Activated T-helper 1 cell treated with anti-CD3 and anti-CD28 coated beads, Interleukin-12 subunit alpha, Interleukin-12 subunit beta, Interleukin-2, Interleukin-4 antibody, amounts not matched to agents 30 ng/mL and 10 ng/mL and 1 ng/mL, durations not matched to agents 14 hours and 24 hours and 36 hours (primary cell): ENCODE data around the gene ST8SIA4. TPM values are rescaled to one million over a fixed set of nuclear protein-coding genes. Genes with fewer than 3 reads are reported as not detected.
"Not testable (repeated sequence)": the region's sequence is repeated elsewhere in the genome, so short reads cannot be mapped to it uniquely, and the experiment has no call there.

Source experiments
- DNase-seq: peaks from one replicate; pipeline ENCODE4 v3.0.0; 2021; ENCODE audit warnings: low spot score
- H3K27ac Mint-ChIP-seq: one replicate; pipeline ENCODE4 v1.8.0; 2021; ENCODE audit warnings: mild to moderate bottlenecking, mixed read lengths
- H3K27me3 Mint-ChIP-seq: one replicate; pipeline ENCODE4 v1.8.0; 2022; ENCODE audit warnings: mild to moderate bottlenecking, moderate library complexity, mixed read lengths; ENCODE audit not compliant: insufficient read depth
- H3K36me3 Mint-ChIP-seq: one replicate; pipeline ENCODE4 v1.8.0; 2021; ENCODE audit warnings: low read depth, mixed read lengths
- H3K4me1 Mint-ChIP-seq: one replicate; pipeline ENCODE4 v1.8.0; 2021; ENCODE audit warnings: low read depth, mixed read lengths
- H3K4me3 Mint-ChIP-seq: one replicate; pipeline ENCODE4 v1.8.0; 2021; ENCODE audit warnings: mild to moderate bottlenecking, moderate library complexity, mixed read lengths
- H3K9me3 Mint-ChIP-seq: one replicate; pipeline ENCODE4 v1.8.0; 2021; ENCODE audit warnings: mixed read lengths
- intact Hi-C: fragments of 100-400 bp; cut with micrococcal nuclease; formaldehyde crosslinking; loops from one replicate; pipeline ENCODE4 v1.15.1; 2024
- total RNA-seq: library from RNA; stranded (reverse); gene quantifications from 2 replicates; pipeline ENCODE4 v1.2.3, GENCODE V29; 2022

ST8SIA4 gene
- total RNA-seq, 1 donor from 2014 or later: 65.2 TPM

- Mint-ChIP-seq H3K27ac (no peak overlapping the region), H3K36me3 (peaks cover 5% of the 10 kb centered on the region), H3K27me3 (no peaks in the 10 kb centered on the region), H3K4me1 (peaks cover 23% of the 10 kb centered on the region), H3K4me3 (no peak overlapping the region), H3K9me3 (peaks cover 3% of the 10 kb centered on the region)
- intact Hi-C loops: no loop called here
- DNase-seq: no peak
Observed at GRCh38 chr5:100787648-100788047, 115.4 kb downstream of the ST8SIA4 start.

- H3K36me3 Mint-ChIP-seq, H3K27ac Mint-ChIP-seq, DNase-seq, H3K4me3 Mint-ChIP-seq, H3K27me3 Mint-ChIP-seq, intact Hi-C loops, H3K9me3 Mint-ChIP-seq: not testable (repeated sequence)
- peaks cover 30% of the 10 kb centered on the region for H3K4me1 Mint-ChIP-seq
Observed at GRCh38 chr5:100785536-100785935, 117.5 kb downstream of the ST8SIA4 start.

GRCh38 chr5:100780376-100780870, 122.7 kb downstream of the ST8SIA4 start:
- Mint-ChIP-seq H3K4me1 (peaks cover 42% of the 10 kb centered on the region), H3K4me3 (peak overlapping the region; percentile 79), H3K27me3 (no peaks in the 10 kb centered on the region), H3K9me3 (peaks cover 7% of the 10 kb centered on the region), H3K27ac (peak overlapping the region; percentile 97), H3K36me3 (peaks cover 7% of the 10 kb centered on the region)
- DNase-seq: no peak
- intact Hi-C loops: loop anchor here (1.0 to 5.0 kb wide), 8 partner anchors 9 to 245 kb away; partner anchors contain the start of gene FAM174A

GRCh38 chr5:100779669-100780375, 123.3 kb downstream of the ST8SIA4 start:
- Mint-ChIP-seq H3K9me3 (peaks cover 7% of the 10 kb centered on the region), H3K27ac (peak overlapping the region; percentile 97), H3K36me3 (peaks cover 7% of the 10 kb centered on the region), H3K4me3 (peak overlapping the region; percentile 79), H3K4me1 (peaks cover 42% of the 10 kb centered on the region), H3K27me3 (no peaks in the 10 kb centered on the region)
- intact Hi-C loops: loop anchor here (1.0 to 10.0 kb wide), 9 partner anchors 9 to 245 kb away; partner anchors contain the start of gene FAM174A
- DNase-seq: no peak

GRCh38 chr5:100777680-100778300, 125.3 kb downstream of the ST8SIA4 start:
- no peak for DNase-seq
- intact Hi-C loops: loop anchor here (2.0 to 10.0 kb wide), 2 partner anchors 17 to 47 kb away; no protein-coding TSS in a partner anchor
- peak overlapping the region; percentile 70 for H3K27ac Mint-ChIP-seq
- H3K9me3 Mint-ChIP-seq: peaks cover 7% of the 10 kb centered on the region
- H3K4me1 Mint-ChIP-seq: peaks cover 42% of the 10 kb centered on the region
- H3K4me3 Mint-ChIP-seq: peak overlapping the region; percentile 34
- no peaks in the 10 kb centered on the region for H3K27me3 Mint-ChIP-seq
- H3K36me3 Mint-ChIP-seq: peaks cover 4% of the 10 kb centered on the region

- H3K27me3 Mint-ChIP-seq: peaks cover 4% of the 10 kb centered on the region
- H3K27ac Mint-ChIP-seq: peak overlapping the region; percentile 6
- intact Hi-C loops: loop anchor here (10.0 kb wide), 1 partner anchor 49 kb away; no protein-coding TSS in a partner anchor
- peaks cover 7% of the 10 kb centered on the region for H3K9me3 Mint-ChIP-seq
- DNase-seq: no peak
- H3K4me3 Mint-ChIP-seq: no peak overlapping the region
- peaks cover 3% of the 10 kb centered on the region for H3K36me3 Mint-ChIP-seq
- peaks cover 30% of the 10 kb centered on the region for H3K4me1 Mint-ChIP-seq
Observed at GRCh38 chr5:100775533-100775855, 127.6 kb downstream of the ST8SIA4 start.

GRCh38 chr5:100772548-100772947, 130.5 kb downstream of the ST8SIA4 start:
- Mint-ChIP-seq H3K27ac (no peak overlapping the region), H3K27me3 (peaks cover 6% of the 10 kb centered on the region)
- intact Hi-C loops: loop anchor here (10.0 kb wide), 1 partner anchor 52 kb away; no protein-coding TSS in a partner anchor

GRCh38 chr5:100772006-100772405, 131.1 kb downstream of the ST8SIA4 start:
- Mint-ChIP-seq H3K4me1 (no peaks in the 10 kb centered on the region), H3K9me3 (peaks cover 3% of the 10 kb centered on the region), H3K4me3 (no peak overlapping the region), H3K27me3 (peaks cover 6% of the 10 kb centered on the region), H3K36me3 (no peaks in the 10 kb centered on the region), H3K27ac (no peak overlapping the region)
- intact Hi-C loops: loop anchor here (10.0 kb wide), 1 partner anchor 53 kb away; no protein-coding TSS in a partner anchor
- no peak for DNase-seq

More at GRCh38 chr5:100772548-100772947, 130.5 kb downstream of the ST8SIA4 start:
- Mint-ChIP-seq H3K4me1 (peaks cover 3% of the 10 kb centered on the region), H3K9me3 (peaks cover 3% of the 10 kb centered on the region), H3K4me3 (no peak overlapping the region), H3K36me3 (no peaks in the 10 kb centered on the region)
- no peak for DNase-seq

- no peak for DNase-seq
- Mint-ChIP-seq H3K9me3 (peaks cover 3% of the 10 kb centered on the region), H3K4me1 (no peaks in the 10 kb centered on the region), H3K36me3 (no peaks in the 10 kb centered on the region), H3K27ac (no peak overlapping the region), H3K4me3 (no peak overlapping the region), H3K27me3 (peaks cover 6% of the 10 kb centered on the region)
- intact Hi-C loops: loop anchor here (10.0 kb wide), 1 partner anchor 54 kb away; no protein-coding TSS in a partner anchor
Observed at GRCh38 chr5:100771181-100771580, 131.9 kb downstream of the ST8SIA4 start.

GRCh38 chr5:100768221-100768620, 134.9 kb downstream of the ST8SIA4 start:
- no peaks in the 10 kb centered on the region for H3K4me1 Mint-ChIP-seq
- peaks cover 3% of the 10 kb centered on the region for H3K9me3 Mint-ChIP-seq
- H3K27ac Mint-ChIP-seq: no peak overlapping the region
- H3K27me3 Mint-ChIP-seq: peaks cover 6% of the 10 kb centered on the region
- no peaks in the 10 kb centered on the region for H3K36me3 Mint-ChIP-seq
- intact Hi-C loops: no loop called here
- H3K4me3 Mint-ChIP-seq: no peak overlapping the region
- DNase-seq: no peak

GRCh38 chr5:100762995-100763394, 140.1 kb downstream of the ST8SIA4 start:
- no peaks in the 10 kb centered on the region for H3K36me3 Mint-ChIP-seq
- no peak overlapping the region for H3K27ac Mint-ChIP-seq
- DNase-seq: no peak
- H3K4me1 Mint-ChIP-seq: peaks cover 4% of the 10 kb centered on the region
- intact Hi-C loops: no loop called here
- no peaks in the 10 kb centered on the region for H3K9me3 Mint-ChIP-seq
- no peak overlapping the region for H3K4me3 Mint-ChIP-seq
- peaks cover 4% of the 10 kb centered on the region for H3K27me3 Mint-ChIP-seq

GRCh38 chr5:100762108-100762507, 141.0 kb downstream of the ST8SIA4 start:
- H3K4me1 Mint-ChIP-seq: peaks cover 4% of the 10 kb centered on the region

GRCh38 chr5:100761192-100761591, 141.9 kb downstream of the ST8SIA4 start:
- Mint-ChIP-seq H3K4me1 (peaks cover 4% of the 10 kb centered on the region), H3K4me3 (no peak overlapping the region), H3K36me3 (no peaks in the 10 kb centered on the region), H3K9me3 (no peaks in the 10 kb centered on the region), H3K27ac (no peak overlapping the region), H3K27me3 (peaks cover 14% of the 10 kb centered on the region)
- intact Hi-C loops: loop anchor here (2.0 kb wide), 1 partner anchor 16 kb away; no protein-coding TSS in a partner anchor
- no peak for DNase-seq

More at GRCh38 chr5:100762108-100762507, 141.0 kb downstream of the ST8SIA4 start:
- DNase-seq: no peak
- Mint-ChIP-seq H3K9me3 (no peaks in the 10 kb centered on the region), H3K27me3 (peaks cover 7% of the 10 kb centered on the region), H3K27ac (no peak overlapping the region), H3K4me3 (no peak overlapping the region), H3K36me3 (no peaks in the 10 kb centered on the region)
- intact Hi-C loops: no loop called here
